Measurements from ENCODE around the gene MAPK10.

The MAPK10 gene

DNA sequence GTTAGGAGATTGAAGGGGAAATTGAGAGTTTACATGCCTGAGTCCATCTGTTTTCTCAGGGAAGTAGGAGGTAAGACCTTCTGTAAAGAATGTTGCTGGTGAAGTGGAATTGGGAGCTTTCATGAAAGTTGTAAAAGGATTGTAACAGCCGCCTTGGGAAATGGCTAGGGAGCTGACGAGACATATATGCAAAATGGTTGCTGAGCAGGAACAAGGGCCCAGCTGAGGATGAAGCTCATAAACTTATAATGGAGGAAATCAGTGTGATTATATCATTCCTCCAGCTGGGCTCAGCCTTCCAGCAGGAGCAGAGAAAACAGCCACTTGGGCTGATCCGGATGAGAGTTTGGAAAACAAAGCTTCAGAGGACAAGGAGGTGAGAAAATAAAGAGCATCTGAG lies 208.7 kb downstream of the MAPK10 start (continued):
- TF ChIP-seq ZNF394 (tag by site-specific recombination; IDR thresholded peaks at IDR 0.05; ENCODE audit: borderline replicate concordance) (no peak), ZNF433 (tag by site-specific recombination; IDR thresholded peaks at IDR 0.05; ENCODE audit: low read depth) (no peak), MYNN (tag by site-specific recombination; IDR thresholded peaks at IDR 0.05; ENCODE audit: borderline replicate concordance) (no peak), WT1 (tag by site-specific recombination; IDR thresholded peaks at IDR 0.05) (no peak)

DNA sequence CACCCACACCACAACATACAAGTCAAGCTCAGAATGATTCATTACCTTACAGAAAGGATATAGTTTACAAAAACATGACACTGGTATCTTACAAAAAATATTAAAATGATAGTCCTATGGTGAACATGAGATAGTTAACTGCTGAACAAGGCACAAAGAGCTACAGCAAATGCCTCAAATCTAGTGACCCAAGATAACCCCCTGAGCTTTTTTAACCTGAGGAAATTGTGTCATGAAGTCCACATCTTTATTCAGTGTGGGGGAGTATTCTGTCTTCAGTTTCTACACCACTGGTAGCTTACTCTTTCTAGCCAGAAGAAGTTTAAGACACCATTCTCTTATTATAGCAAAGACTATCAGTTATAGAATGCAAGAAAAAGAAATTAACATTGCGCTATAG lies 218.7 kb downstream of the MAPK10 start:
- TF ChIP-seq ZNF600 (tag by site-specific recombination; IDR thresholded peaks at IDR 0.05) (no peak), ZBTB21 (tag by site-specific recombination; IDR thresholded peaks at IDR 0.05) (no peak), ZBTB17 (tag by site-specific recombination; IDR thresholded peaks at IDR 0.05) (no peak), YY2 (tag by site-specific recombination; IDR thresholded peaks at IDR 0.05) (no peak), KLF7 (tag by site-specific recombination; IDR thresholded peaks at IDR 0.05; ENCODE audit: borderline replicate concordance) (no peak), OVOL3 (tag by site-specific recombination; IDR thresholded peaks at IDR 0.05) (no peak)
- TF ChIP-seq, protein P1, sequence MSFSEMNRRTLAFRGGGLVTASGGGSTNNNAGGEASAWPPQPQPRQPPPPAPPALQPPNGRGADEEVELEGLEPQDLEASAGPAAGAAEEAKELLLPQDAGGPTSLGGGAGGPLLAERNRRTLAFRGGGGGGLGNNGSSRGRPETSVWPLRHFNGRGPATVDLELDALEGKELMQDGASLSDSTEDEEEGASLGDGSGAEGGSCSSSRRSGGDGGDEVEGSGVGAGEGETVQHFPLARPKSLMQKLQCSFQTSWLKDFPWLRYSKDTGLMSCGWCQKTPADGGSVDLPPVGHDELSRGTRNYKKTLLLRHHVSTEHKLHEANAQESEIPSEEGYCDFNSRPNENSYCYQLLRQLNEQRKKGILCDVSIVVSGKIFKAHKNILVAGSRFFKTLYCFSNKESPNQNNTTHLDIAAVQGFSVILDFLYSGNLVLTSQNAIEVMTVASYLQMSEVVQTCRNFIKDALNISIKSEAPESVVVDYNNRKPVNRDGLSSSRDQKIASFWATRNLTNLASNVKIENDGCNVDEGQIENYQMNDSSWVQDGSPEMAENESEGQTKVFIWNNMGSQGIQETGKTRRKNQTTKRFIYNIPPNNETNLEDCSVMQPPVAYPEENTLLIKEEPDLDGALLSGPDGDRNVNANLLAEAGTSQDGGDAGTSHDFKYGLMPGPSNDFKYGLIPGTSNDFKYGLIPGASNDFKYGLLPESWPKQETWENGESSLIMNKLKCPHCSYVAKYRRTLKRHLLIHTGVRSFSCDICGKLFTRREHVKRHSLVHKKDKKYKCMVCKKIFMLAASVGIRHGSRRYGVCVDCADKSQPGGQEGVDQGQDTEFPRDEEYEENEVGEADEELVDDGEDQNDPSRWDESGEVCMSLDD (tag by site-specific recombination; IDR thresholded peaks at IDR 0.05), result no peak
- TF ChIP-seq, protein P2, sequence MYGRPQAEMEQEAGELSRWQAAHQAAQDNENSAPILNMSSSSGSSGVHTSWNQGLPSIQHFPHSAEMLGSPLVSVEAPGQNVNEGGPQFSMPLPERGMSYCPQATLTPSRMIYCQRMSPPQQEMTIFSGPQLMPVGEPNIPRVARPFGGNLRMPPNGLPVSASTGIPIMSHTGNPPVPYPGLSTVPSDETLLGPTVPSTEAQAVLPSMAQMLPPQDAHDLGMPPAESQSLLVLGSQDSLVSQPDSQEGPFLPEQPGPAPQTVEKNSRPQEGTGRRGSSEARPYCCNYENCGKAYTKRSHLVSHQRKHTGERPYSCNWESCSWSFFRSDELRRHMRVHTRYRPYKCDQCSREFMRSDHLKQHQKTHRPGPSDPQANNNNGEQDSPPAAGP (tag by site-specific recombination; IDR thresholded peaks at IDR 0.05), result no peak
- TF ChIP-seq, protein P3, sequence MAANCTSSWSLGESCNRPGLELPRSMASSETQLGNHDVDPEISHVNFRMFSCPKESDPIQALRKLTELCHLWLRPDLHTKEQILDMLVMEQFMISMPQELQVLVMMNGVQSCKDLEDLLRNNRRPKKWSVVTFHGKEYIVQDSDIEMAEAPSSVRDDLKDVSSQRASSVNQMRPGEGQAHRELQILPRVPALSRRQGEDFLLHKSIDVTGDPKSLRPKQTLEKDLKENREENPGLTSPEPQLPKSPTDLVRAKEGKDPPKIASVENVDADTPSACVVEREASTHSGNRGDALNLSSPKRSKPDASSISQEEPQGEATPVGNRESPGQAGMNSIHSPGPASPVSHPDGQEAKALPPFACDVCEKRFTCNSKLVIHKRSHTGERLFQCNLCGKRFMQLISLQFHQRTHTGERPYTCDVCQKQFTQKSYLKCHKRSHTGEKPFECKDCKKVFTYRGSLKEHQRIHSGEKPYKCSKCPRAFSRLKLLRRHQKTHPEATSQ (tag by site-specific recombination; IDR thresholded peaks at IDR 0.05), result no peak
- H3K27ac ChIP-seq (ENCODE audit: extremely low read depth, low read depth, low read length), result no peak overlapping the region
- ChIA-PET POLR2A (no interaction called here), CTCF (no interaction called here)
- H3K9me3 ChIP-seq (ENCODE audit: control insufficient read depth, insufficient read depth, low read depth, low read length), result no peaks in the 10 kb centered on the region
- no peak overlapping the region for H3K4me3 ChIP-seq (ENCODE audit: low read depth, low read length)
- no peaks in the 10 kb centered on the region for H3K36me3 ChIP-seq (ENCODE audit: control insufficient read depth in 2 of 2, insufficient read depth in 1 of 2, low read length in 2 of 2)
- no peaks in the 10 kb centered on the region for H3K4me1 ChIP-seq (ENCODE audit: control insufficient read depth, insufficient read depth, low read length)

DNA sequence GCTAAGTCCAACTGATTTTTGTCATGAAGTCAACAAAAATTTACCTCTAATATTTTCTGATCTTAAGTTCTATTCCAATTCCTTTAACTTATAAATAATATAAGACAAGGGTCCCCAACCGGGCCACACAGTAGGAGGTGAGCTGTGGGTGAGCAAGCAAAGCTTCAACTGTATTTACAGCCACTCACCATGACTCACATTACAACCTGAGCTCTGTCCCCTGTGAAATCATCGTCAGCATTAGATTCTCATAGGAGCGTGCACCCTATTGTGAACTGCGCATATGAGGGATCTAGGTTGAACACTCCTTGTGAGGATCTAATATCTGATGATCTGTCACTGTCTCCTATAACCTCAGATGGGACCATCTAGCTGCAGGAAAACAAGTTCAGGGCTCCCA lies 227.4 kb downstream of the MAPK10 start:
- POLR2A ChIA-PET, result no interaction called here
- Histone ChIP-seq H3K4me3 (ENCODE audit: low read depth, low read length) (no peak overlapping the region), H3K36me3 (ENCODE audit: control insufficient read depth in 2 of 2, insufficient read depth in 1 of 2, low read length in 2 of 2) (no peaks in the 10 kb centered on the region), H3K4me1 (ENCODE audit: control insufficient read depth, insufficient read depth, low read length) (no peaks in the 10 kb centered on the region), H3K9me3 (ENCODE audit: control insufficient read depth, insufficient read depth, low read depth, low read length) (no peaks in the 10 kb centered on the region), H3K27ac (ENCODE audit: extremely low read depth, low read depth, low read length) (no peak overlapping the region)
- TF ChIP-seq, protein P4, sequence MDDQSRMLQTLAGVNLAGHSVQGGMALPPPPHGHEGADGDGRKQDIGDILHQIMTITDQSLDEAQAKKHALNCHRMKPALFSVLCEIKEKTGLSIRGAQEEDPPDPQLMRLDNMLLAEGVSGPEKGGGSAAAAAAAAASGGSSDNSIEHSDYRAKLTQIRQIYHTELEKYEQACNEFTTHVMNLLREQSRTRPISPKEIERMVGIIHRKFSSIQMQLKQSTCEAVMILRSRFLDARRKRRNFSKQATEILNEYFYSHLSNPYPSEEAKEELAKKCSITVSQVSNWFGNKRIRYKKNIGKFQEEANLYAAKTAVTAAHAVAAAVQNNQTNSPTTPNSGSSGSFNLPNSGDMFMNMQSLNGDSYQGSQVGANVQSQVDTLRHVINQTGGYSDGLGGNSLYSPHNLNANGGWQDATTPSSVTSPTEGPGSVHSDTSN (CRISPR knock-in tag; IDR thresholded peaks at IDR 0.05), result no peak
- no peak for TF ChIP-seq ZNF274 (IDR thresholded peaks at IDR 0.05; ENCODE audit: low read length)
- TF ChIP-seq ZNF274 (tag by site-specific recombination; IDR thresholded peaks at IDR 0.05; ENCODE audit: borderline replicate concordance), result no peak
- TF ChIP-seq ZNF157 (tag by site-specific recombination; IDR thresholded peaks at IDR 0.05), result no peak
- no peak for TF ChIP-seq ZNF560 (tag by site-specific recombination; IDR thresholded peaks at IDR 0.05; ENCODE audit: borderline replicate concordance)
- no peak for TF ChIP-seq ZNF132 (tag by site-specific recombination; IDR thresholded peaks at IDR 0.05; ENCODE audit: borderline replicate concordance)
- TF ChIP-seq ZNF510 (tag by site-specific recombination; IDR thresholded peaks at IDR 0.05; ENCODE audit: insufficient replicate concordance), result no peak
- no peak for TF ChIP-seq KLF10 (tag by site-specific recombination; IDR thresholded peaks at IDR 0.05)
- TF ChIP-seq ZNF707 (tag by site-specific recombination; IDR thresholded peaks at IDR 0.05), result no peak
- no peak for TF ChIP-seq ZNF23 (tag by site-specific recombination; IDR thresholded peaks at IDR 0.05; ENCODE audit: borderline replicate concordance)
- TF ChIP-seq ZNF791 (tag by site-specific recombination; IDR thresholded peaks at IDR 0.05), result no peak
- TF ChIP-seq, protein P5, sequence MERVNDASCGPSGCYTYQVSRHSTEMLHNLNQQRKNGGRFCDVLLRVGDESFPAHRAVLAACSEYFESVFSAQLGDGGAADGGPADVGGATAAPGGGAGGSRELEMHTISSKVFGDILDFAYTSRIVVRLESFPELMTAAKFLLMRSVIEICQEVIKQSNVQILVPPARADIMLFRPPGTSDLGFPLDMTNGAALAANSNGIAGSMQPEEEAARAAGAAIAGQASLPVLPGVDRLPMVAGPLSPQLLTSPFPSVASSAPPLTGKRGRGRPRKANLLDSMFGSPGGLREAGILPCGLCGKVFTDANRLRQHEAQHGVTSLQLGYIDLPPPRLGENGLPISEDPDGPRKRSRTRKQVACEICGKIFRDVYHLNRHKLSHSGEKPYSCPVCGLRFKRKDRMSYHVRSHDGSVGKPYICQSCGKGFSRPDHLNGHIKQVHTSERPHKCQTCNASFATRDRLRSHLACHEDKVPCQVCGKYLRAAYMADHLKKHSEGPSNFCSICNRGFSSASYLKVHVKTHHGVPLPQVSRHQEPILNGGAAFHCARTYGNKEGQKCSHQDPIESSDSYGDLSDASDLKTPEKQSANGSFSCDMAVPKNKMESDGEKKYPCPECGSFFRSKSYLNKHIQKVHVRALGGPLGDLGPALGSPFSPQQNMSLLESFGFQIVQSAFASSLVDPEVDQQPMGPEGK (tag by site-specific recombination; IDR thresholded peaks at IDR 0.05), result no peak
- no peak for TF ChIP-seq ZIC2 (tag by site-specific recombination; IDR thresholded peaks at IDR 0.05)
- CTCF ChIA-PET, result no interaction called here

Data from HEK293 (cell line).